RWPE2 (cell line): ENCODE data around the gene DCT.

Experiments
- ATAC-seq: fragments of 200-7000 bp; cut with Tn5 transposase; 3 replicates; pipeline ENCODE4 v1.9.1; 2021; ENCODE audit warnings: low read depth
- DNase-seq: peaks from one replicate; pipeline ENCODE4 v3.0.0-alpha.2; 2020; ENCODE audit warnings: low spot score
- H3K27ac ChIP-seq: fragments of 450-650 bp; 2 replicates; pipeline ENCODE4 v1.5.1; 2017; ENCODE audit warnings: mild to moderate bottlenecking; ENCODE audit not compliant: poor library complexity, severe bottlenecking
- H3K27me3 ChIP-seq: fragments of 250-450 bp; sonication (Bioruptor Pico); 2 replicates; pipeline ENCODE4 v1.5.1; 2021; ENCODE audit warnings: mild to moderate bottlenecking, moderate library complexity; ENCODE audit not compliant: insufficient read depth, poor library complexity, severe bottlenecking
- H3K36me3 ChIP-seq: fragments of 250-450 bp; sonication (Bioruptor Pico); 2 replicates; pipeline ENCODE4 v1.5.1; 2020; ENCODE audit warnings: low read depth, mild to moderate bottlenecking, moderate library complexity
- H3K4me1 ChIP-seq: fragments of 250-450 bp; sonication (Bioruptor Pico); 2 replicates; pipeline ENCODE4 v1.5.1; 2021; ENCODE audit warnings: mild to moderate bottlenecking, moderate library complexity; ENCODE audit not compliant: insufficient read depth, poor library complexity, severe bottlenecking
- H3K4me3 ChIP-seq: fragments of 250-450 bp; sonication (Bioruptor Pico); 2 replicates; pipeline ENCODE4 v1.5.1; 2021; ENCODE audit warnings: mild to moderate bottlenecking, moderate library complexity; ENCODE audit not compliant: severe bottlenecking
- H3K9me3 ChIP-seq: fragments of 250-450 bp; sonication (Bioruptor Pico); 2 replicates; pipeline ENCODE4 v1.5.1; 2021; ENCODE audit warnings: mild to moderate bottlenecking, moderate library complexity; ENCODE audit not compliant: severe bottlenecking
- TF ChIP-seq, protein P1 (sequence below): fragments of 450-650 bp; IDR thresholded peaks from one replicate; pipeline ENCODE4 v1.5.1; 2017; ENCODE audit warnings: mild to moderate bottlenecking, moderate library complexity; ENCODE audit not compliant: poor library complexity, severe bottlenecking

The DCT gene

DNA sequence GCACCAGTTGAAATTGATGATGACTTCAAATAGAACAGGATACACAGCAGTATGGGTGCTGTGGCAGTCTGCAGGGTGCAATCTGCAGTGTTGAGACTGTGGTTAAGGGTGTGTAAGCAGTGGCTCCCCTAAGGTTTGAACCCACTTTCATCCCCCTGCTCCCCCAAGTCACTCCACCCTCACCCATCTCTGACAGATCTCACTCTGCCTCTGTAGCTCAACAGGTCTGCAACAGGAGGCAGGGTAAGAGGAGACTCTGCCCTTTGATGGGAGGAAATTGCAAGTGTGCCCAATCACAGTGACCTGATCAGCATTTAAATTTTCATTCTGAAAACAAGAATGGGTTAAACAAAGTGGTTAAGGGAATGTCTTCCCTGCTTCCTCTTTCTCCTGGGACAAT is 92.4 kb downstream of the DCT start:
- TF ChIP-seq, protein P1, sequence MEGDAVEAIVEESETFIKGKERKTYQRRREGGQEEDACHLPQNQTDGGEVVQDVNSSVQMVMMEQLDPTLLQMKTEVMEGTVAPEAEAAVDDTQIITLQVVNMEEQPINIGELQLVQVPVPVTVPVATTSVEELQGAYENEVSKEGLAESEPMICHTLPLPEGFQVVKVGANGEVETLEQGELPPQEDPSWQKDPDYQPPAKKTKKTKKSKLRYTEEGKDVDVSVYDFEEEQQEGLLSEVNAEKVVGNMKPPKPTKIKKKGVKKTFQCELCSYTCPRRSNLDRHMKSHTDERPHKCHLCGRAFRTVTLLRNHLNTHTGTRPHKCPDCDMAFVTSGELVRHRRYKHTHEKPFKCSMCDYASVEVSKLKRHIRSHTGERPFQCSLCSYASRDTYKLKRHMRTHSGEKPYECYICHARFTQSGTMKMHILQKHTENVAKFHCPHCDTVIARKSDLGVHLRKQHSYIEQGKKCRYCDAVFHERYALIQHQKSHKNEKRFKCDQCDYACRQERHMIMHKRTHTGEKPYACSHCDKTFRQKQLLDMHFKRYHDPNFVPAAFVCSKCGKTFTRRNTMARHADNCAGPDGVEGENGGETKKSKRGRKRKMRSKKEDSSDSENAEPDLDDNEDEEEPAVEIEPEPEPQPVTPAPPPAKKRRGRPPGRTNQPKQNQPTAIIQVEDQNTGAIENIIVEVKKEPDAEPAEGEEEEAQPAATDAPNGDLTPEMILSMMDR: no peak
- Histone ChIP-seq H3K27ac (no peak overlapping the region), H3K4me1 (no peaks in the 10 kb centered on the region), H3K9me3 (no peaks in the 10 kb centered on the region), H3K4me3 (no peak overlapping the region), H3K36me3 (no peaks in the 10 kb centered on the region), H3K27me3 (no peaks in the 10 kb centered on the region)
- ATAC-seq: no peak
- DNase-seq: no peak
